ENCODE measurements around the gene MEGF11. TPM values are rescaled to one million over a fixed set of nuclear protein-coding genes. Genes with fewer than 3 reads are reported as not detected.

Gene MEGF11
- total RNA-seq, 1 experiment from 2014 or later, result not detected

DNA sequence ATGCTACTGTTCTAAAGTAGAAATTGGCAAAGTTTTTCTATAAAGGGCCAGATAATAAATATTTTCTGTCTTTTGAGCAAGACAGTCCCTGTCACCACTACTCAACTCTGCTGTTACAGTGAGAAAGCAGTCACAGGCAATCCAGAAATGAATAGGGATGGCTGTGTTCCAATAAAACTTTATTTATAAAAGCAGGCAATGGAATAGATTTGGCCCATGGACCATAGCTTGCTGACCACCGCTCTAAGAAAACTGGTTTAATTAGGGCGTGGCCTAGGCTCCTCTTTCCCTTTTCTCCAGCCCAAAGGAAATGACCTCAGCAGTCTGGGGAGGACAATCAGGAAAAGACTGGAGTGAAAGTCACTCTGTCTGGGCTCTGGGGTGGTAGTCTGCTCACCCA, 183.8 kb downstream of the MEGF11 start:
- POLR2A ChIA-PET (ENCODE audit: unreplicated experiment), result no interaction called here
- no peaks in the 10 kb centered on the region for H3K79me2 ChIP-seq (ENCODE audit: low read depth)

DNA sequence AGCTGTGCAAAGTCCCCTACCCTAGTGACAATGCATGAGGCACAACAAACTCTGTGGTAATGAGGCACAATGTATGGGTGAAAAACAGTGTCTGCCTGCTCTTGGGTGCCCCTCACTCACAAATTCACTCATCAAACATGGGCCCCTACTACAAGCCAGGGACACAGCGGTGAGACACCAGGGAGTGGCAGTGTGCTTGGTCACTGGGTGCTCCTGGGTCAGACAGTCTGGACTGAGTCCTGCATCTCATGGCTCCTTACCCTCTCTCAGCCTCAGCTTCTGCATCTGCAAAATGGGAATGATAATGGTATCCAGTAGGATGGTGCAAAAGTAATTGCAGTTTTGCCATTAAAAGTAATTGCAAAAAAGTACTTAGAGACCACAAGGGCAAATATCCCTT, 184.7 kb downstream of the MEGF11 start:
- Histone ChIP-seq H3K4me2 (no peak overlapping the region), H3K36me3 (ENCODE audit: low read depth) (no peaks in the 10 kb centered on the region), H3K4me1 (replicated peaks; ENCODE audit: insufficient read depth) (no peaks in the 10 kb centered on the region), H3K27ac (no peak overlapping the region), H3K9me3 (ENCODE audit: insufficient read depth, low read depth) (no peaks in the 10 kb centered on the region), H4K20me1 (ENCODE audit: insufficient read depth) (no peaks in the 10 kb centered on the region), H2AFZ (no peak overlapping the region), H3F3A (ENCODE audit: insufficient read depth, low read depth) (no peaks in the 10 kb centered on the region), H3K9me2 (ENCODE audit: insufficient read depth) (no peaks in the 10 kb centered on the region), H3K27me3 (ENCODE audit: insufficient read depth, low read depth) (no peaks in the 10 kb centered on the region), H3K79me2 (ENCODE audit: low read depth) (no peaks in the 10 kb centered on the region), H3K4me3 (no peak overlapping the region)
- ChIA-PET CTCF (no interaction called here), POLR2A (ENCODE audit: unreplicated experiment) (no interaction called here)
- TF ChIP-seq CTCF (conservative IDR thresholded peaks at IDR 0.05) (no peak), EZH2 (IDR thresholded peaks at IDR 0.05; ENCODE audit: low read depth) (no peak)
- intact Hi-C loops (cut with micrococcal nuclease; ENCODE audit: unreplicated experiment), result no loop called here
- no TSS peak for BruUV-seq (replicated peaks)
- DNase-seq, result no peak

More for the DNA sequence above, 183.8 kb downstream of the MEGF11 start:
- no peaks in the 10 kb centered on the region for H3K4me1 ChIP-seq (replicated peaks; ENCODE audit: insufficient read depth)
- intact Hi-C loops (cut with micrococcal nuclease; ENCODE audit: unreplicated experiment), result no loop called here
- TF ChIP-seq EZH2 (IDR thresholded peaks at IDR 0.05; ENCODE audit: low read depth) (no peak), CTCF (conservative IDR thresholded peaks at IDR 0.05) (no peak)
- DNase-seq, result no peak
- no TSS peak for BruUV-seq (replicated peaks)
- H3K4me2 ChIP-seq, result no peak overlapping the region
- H3K36me3 ChIP-seq (ENCODE audit: low read depth), result no peaks in the 10 kb centered on the region
- H4K20me1 ChIP-seq (ENCODE audit: insufficient read depth), result no peaks in the 10 kb centered on the region
- H3K27ac ChIP-seq, result no peak overlapping the region
- H2AFZ ChIP-seq, result no peak overlapping the region
- H3K9me3 ChIP-seq (ENCODE audit: insufficient read depth, low read depth), result no peaks in the 10 kb centered on the region
- H3K9me2 ChIP-seq (ENCODE audit: insufficient read depth), result no peaks in the 10 kb centered on the region
- H3F3A ChIP-seq (ENCODE audit: insufficient read depth, low read depth), result no peaks in the 10 kb centered on the region
- no peaks in the 10 kb centered on the region for H3K27me3 ChIP-seq (ENCODE audit: insufficient read depth, low read depth)
- CTCF ChIA-PET, result no interaction called here
- no peak overlapping the region for H3K4me3 ChIP-seq

GRCh38 chr15:66067687-66068086, 185.9 kb downstream of the MEGF11 start:
- no TSS peak for BruUV-seq (replicated peaks)
- ChIA-PET CTCF (no interaction called here), POLR2A (ENCODE audit: unreplicated experiment) (no interaction called here)
- Histone ChIP-seq H3K36me3 (ENCODE audit: low read depth) (no peaks in the 10 kb centered on the region), H3K4me1 (replicated peaks; ENCODE audit: insufficient read depth) (no peaks in the 10 kb centered on the region), H2AFZ (no peak overlapping the region), H3K79me2 (ENCODE audit: low read depth) (no peaks in the 10 kb centered on the region), H3K27ac (no peak overlapping the region), H4K20me1 (ENCODE audit: insufficient read depth) (no peaks in the 10 kb centered on the region), H3K4me3 (no peak overlapping the region), H3K27me3 (ENCODE audit: insufficient read depth, low read depth) (no peaks in the 10 kb centered on the region), H3K9me2 (ENCODE audit: insufficient read depth) (no peaks in the 10 kb centered on the region), H3K9me3 (ENCODE audit: insufficient read depth, low read depth) (no peaks in the 10 kb centered on the region), H3K4me2 (no peak overlapping the region), H3F3A (ENCODE audit: insufficient read depth, low read depth) (no peaks in the 10 kb centered on the region)
- intact Hi-C loops (cut with micrococcal nuclease; ENCODE audit: unreplicated experiment), result no loop called here
- TF ChIP-seq CTCF (conservative IDR thresholded peaks at IDR 0.05), result no peak
- no peak for TF ChIP-seq EZH2 (IDR thresholded peaks at IDR 0.05; ENCODE audit: low read depth)
- DNase-seq, result no peak
